HEK293 (cell line): Measurements from ENCODE around the gene IGBP1.

ENCODE experiments used
- REST ChIP-seq: fragments of 450-650 bp; formaldehyde crosslinking; IDR thresholded peaks from 2 replicates; pipeline ENCODE4 v1.5.1; 2016; ENCODE audit warnings: missing biosample characterization, missing genetic modification characterization
- ZBTB26 ChIP-seq: fragments of 450-650 bp; formaldehyde crosslinking; optimal IDR thresholded peaks from 2 replicates; pipeline ENCODE3; 2016; ENCODE audit warnings: missing biosample characterization, mild to moderate bottlenecking, missing genetic modification characterization
- ZBTB48 ChIP-seq: fragments of 450-650 bp; formaldehyde crosslinking; IDR thresholded peaks from 2 replicates; pipeline ENCODE4 v1.5.1; 2016; ENCODE audit warnings: missing biosample characterization, missing genetic modification characterization
- ZNF707 ChIP-seq: fragments of 450-650 bp; formaldehyde crosslinking; IDR thresholded peaks from 2 replicates; pipeline ENCODE4 v1.5.1; 2016; ENCODE audit warnings: missing biosample characterization, missing genetic modification characterization

GRCh38 chrX:70129816-70130215 is 3.4 kb upstream of the IGBP1 start:
- TF ChIP-seq ZBTB26: no peak
- no peak for TF ChIP-seq REST
- no peak for TF ChIP-seq ZNF707 (tag by site-specific recombination)
- no peak for TF ChIP-seq ZBTB48 (tag by site-specific recombination)
